Measurements from ENCODE around the gene TPM1. TPM values are rescaled to one million over a fixed set of nuclear protein-coding genes. Genes with fewer than 3 reads are reported as not detected.
"Not testable (repeated sequence)": the region's sequence is repeated elsewhere in the genome, so short reads cannot be mapped to it uniquely, and the experiment has no call there.

TPM1 gene
- total and polyA plus RNA-seq, 2 experiments from 2014 or later, result 2,012 to 3,072 TPM

- in situ Hi-C loops (cut with MboI), result no loop called here
- H3K4me1 ChIP-seq (ENCODE audit: insufficient read depth), result peaks cover 45% of the 10 kb centered on the region
Observed at GRCh38 chr15:63091679-63092446, 49.3 kb downstream of the TPM1 start.

GRCh38 chr15:63093486-63094205 is 51.1 kb downstream of the TPM1 start:
- H3K9ac ChIP-seq, result peak overlapping the region; percentile 42; the same call in 1 of the 2 replicates

More at GRCh38 chr15:63091679-63092446, 49.3 kb downstream of the TPM1 start:
- Histone ChIP-seq H3F3A (ENCODE audit: insufficient read depth) (peaks cover 38% of the 10 kb centered on the region), H3K4me3 (no peak overlapping the region), H3K9me3 (ENCODE audit: low read depth) (no peaks in the 10 kb centered on the region), H3K27ac (no peak overlapping the region), H2AFZ (no peak overlapping the region), H3K9ac (no peak overlapping the region), H3K36me3 (ENCODE audit: low read depth) (no peaks in the 10 kb centered on the region), H3K9me2 (ENCODE audit: insufficient read depth) (no peaks in the 10 kb centered on the region), H4K20me1 (ENCODE audit: insufficient read depth) (no peaks in the 10 kb centered on the region), H3K27me3 (replicated peaks; ENCODE audit: insufficient read depth) (no peaks in the 10 kb centered on the region), H3K4me2 (ENCODE audit: unreplicated experiment) (no peak overlapping the region), H3K79me2 (ENCODE audit: insufficient read depth) (no peaks in the 10 kb centered on the region)
- TF ChIP-seq EZH2phosphoT487 (IDR thresholded peaks at IDR 0.05; ENCODE audit: insufficient read depth, low read depth) (no peak), EZH2 (IDR thresholded peaks at IDR 0.05; ENCODE audit: insufficient read depth, poor library complexity, severe bottlenecking) (no peak)
- no peak for DNase-seq
- 70 to 77% methylated on average over 4 of the region's 4 CpGs for WGBS, 2 experiments (ENCODE audit: low coverage in 1 of 2, low lambda C conversion rate in 2 of 2, missing lambda C conversion rate in 2 of 2)

GRCh38 chr15:63094495-63094931 is 52.0 kb downstream of the TPM1 start:
- DNase-seq, result peak; percentile 81
- Histone ChIP-seq H3K4me1 (ENCODE audit: insufficient read depth) (peaks cover 43% of the 10 kb centered on the region), H3K4me2 (ENCODE audit: unreplicated experiment) (peak overlapping the region; percentile 64), H2AFZ (0 out of 2 replicates have a peak overlapping the region, but pooled peaks have one; percentile 13), H3K9me3 (ENCODE audit: low read depth) (no peaks in the 10 kb centered on the region), H4K20me1 (ENCODE audit: insufficient read depth) (no peaks in the 10 kb centered on the region), H3K9me2 (ENCODE audit: insufficient read depth) (no peaks in the 10 kb centered on the region), H3F3A (ENCODE audit: insufficient read depth) (peaks cover 41% of the 10 kb centered on the region), H3K36me3 (ENCODE audit: low read depth) (no peaks in the 10 kb centered on the region), H3K4me3 (peak overlapping the region; percentile 42), H3K9ac (peak overlapping the region; percentile 42), H3K79me2 (ENCODE audit: insufficient read depth) (no peaks in the 10 kb centered on the region), H3K27me3 (replicated peaks; ENCODE audit: insufficient read depth) (no peaks in the 10 kb centered on the region), H3K27ac (peak overlapping the region; percentile 70)
- WGBS, 2 experiments (ENCODE audit: low coverage in 1 of 2, low lambda C conversion rate in 2 of 2, missing lambda C conversion rate in 2 of 2), result 47 to 48% methylated on average over 2 of the region's 2 CpGs
- in situ Hi-C loops (cut with MboI), result no loop called here
- TF ChIP-seq EZH2 (IDR thresholded peaks at IDR 0.05; ENCODE audit: insufficient read depth, poor library complexity, severe bottlenecking), result no peak
- no peak for TF ChIP-seq EZH2phosphoT487 (IDR thresholded peaks at IDR 0.05; ENCODE audit: insufficient read depth, low read depth)

More at GRCh38 chr15:63093486-63094205, 51.1 kb downstream of the TPM1 start:
- Histone ChIP-seq H3K4me1 (ENCODE audit: insufficient read depth) (peaks cover 52% of the 10 kb centered on the region), H3K27ac (peak overlapping the region; percentile 70), H3K27me3 (replicated peaks; ENCODE audit: insufficient read depth) (no peaks in the 10 kb centered on the region), H3K79me2 (ENCODE audit: insufficient read depth) (no peaks in the 10 kb centered on the region), H3F3A (ENCODE audit: insufficient read depth) (peaks cover 46% of the 10 kb centered on the region), H3K9me2 (ENCODE audit: insufficient read depth) (no peaks in the 10 kb centered on the region), H3K9me3 (ENCODE audit: low read depth) (no peaks in the 10 kb centered on the region), H3K4me3 (no peak overlapping the region), H2AFZ (no peak overlapping the region), H3K4me2 (ENCODE audit: unreplicated experiment) (peak overlapping the region; percentile 64), H4K20me1 (ENCODE audit: insufficient read depth) (no peaks in the 10 kb centered on the region), H3K36me3 (ENCODE audit: low read depth) (no peaks in the 10 kb centered on the region)
- peak; percentile 82 for DNase-seq
- TF ChIP-seq EZH2phosphoT487 (IDR thresholded peaks at IDR 0.05; ENCODE audit: insufficient read depth, low read depth), result no peak
- no peak for TF ChIP-seq EZH2 (IDR thresholded peaks at IDR 0.05; ENCODE audit: insufficient read depth, poor library complexity, severe bottlenecking)
- in situ Hi-C loops (cut with MboI), result no loop called here
- 30 to 32% methylated on average over 6 of the region's 6 CpGs for WGBS, 2 experiments (ENCODE audit: low coverage in 1 of 2, low lambda C conversion rate in 2 of 2, missing lambda C conversion rate in 2 of 2)

- H3K27ac ChIP-seq, result peak overlapping the region; percentile 86; the same call in 1 of the 2 replicates
- H4K20me1 ChIP-seq (ENCODE audit: insufficient read depth), result no peaks in the 10 kb centered on the region
- WGBS, 2 experiments (ENCODE audit: low coverage in 1 of 2, low lambda C conversion rate in 2 of 2, missing lambda C conversion rate in 2 of 2), result 96 to 100% methylated on average over 4 of the region's 4 CpGs
- no peak overlapping the region for H3K4me3 ChIP-seq
- H2AFZ ChIP-seq, result no peak overlapping the region
- in situ Hi-C loops (cut with MboI), result no loop called here
- no peaks in the 10 kb centered on the region for H3K79me2 ChIP-seq (ENCODE audit: insufficient read depth)
- H3K27me3 ChIP-seq (replicated peaks; ENCODE audit: insufficient read depth), result no peaks in the 10 kb centered on the region
- H3K36me3 ChIP-seq (ENCODE audit: low read depth), result no peaks in the 10 kb centered on the region
- peaks cover 41% of the 10 kb centered on the region for H3F3A ChIP-seq (ENCODE audit: insufficient read depth)
- no peak for DNase-seq
- H3K4me1 ChIP-seq (ENCODE audit: insufficient read depth), result peaks cover 40% of the 10 kb centered on the region
- no peak overlapping the region for H3K9ac ChIP-seq
- H3K9me3 ChIP-seq (ENCODE audit: low read depth), result no peaks in the 10 kb centered on the region
- H3K9me2 ChIP-seq (ENCODE audit: insufficient read depth), result no peaks in the 10 kb centered on the region
- TF ChIP-seq EZH2phosphoT487 (IDR thresholded peaks at IDR 0.05; ENCODE audit: insufficient read depth, low read depth) (no peak), EZH2 (IDR thresholded peaks at IDR 0.05; ENCODE audit: insufficient read depth, poor library complexity, severe bottlenecking) (no peak)
- no peak overlapping the region for H3K4me2 ChIP-seq (ENCODE audit: unreplicated experiment)
Observed at GRCh38 chr15:63096178-63096577, 53.6 kb downstream of the TPM1 start.

- H2AFZ ChIP-seq; H3K27ac ChIP-seq; H3K9me3 ChIP-seq (ENCODE audit: low read depth); H4K20me1 ChIP-seq (ENCODE audit: insufficient read depth); H3K4me2 ChIP-seq (ENCODE audit: unreplicated experiment); H3K27me3 ChIP-seq (replicated peaks; ENCODE audit: insufficient read depth); H3K4me3 ChIP-seq; H3K9ac ChIP-seq; DNase-seq; H3K36me3 ChIP-seq (ENCODE audit: low read depth); H3K9me2 ChIP-seq (ENCODE audit: insufficient read depth); in situ Hi-C loops (cut with MboI); H3K79me2 ChIP-seq (ENCODE audit: insufficient read depth): not testable (repeated sequence)
- Histone ChIP-seq H3F3A (ENCODE audit: insufficient read depth) (peaks cover 33% of the 10 kb centered on the region), H3K4me1 (ENCODE audit: insufficient read depth) (peaks cover 37% of the 10 kb centered on the region)
- WGBS, 2 experiments (ENCODE audit: low coverage in 1 of 2, low lambda C conversion rate in 2 of 2, missing lambda C conversion rate in 2 of 2), result 77 to 79% methylated on average over 3 to 22 of the region's 33 CpGs
Observed at GRCh38 chr15:63098901-63099300, 56.4 kb downstream of the TPM1 start.

- H3K9me3 ChIP-seq (ENCODE audit: low read depth); H4K20me1 ChIP-seq (ENCODE audit: insufficient read depth); H3K4me2 ChIP-seq (ENCODE audit: unreplicated experiment); H3K27ac ChIP-seq; in situ Hi-C loops (cut with MboI); H3K9ac ChIP-seq; H3K27me3 ChIP-seq (replicated peaks; ENCODE audit: insufficient read depth); H2AFZ ChIP-seq; H3K36me3 ChIP-seq (ENCODE audit: low read depth); H3K79me2 ChIP-seq (ENCODE audit: insufficient read depth); DNase-seq; H3K9me2 ChIP-seq (ENCODE audit: insufficient read depth); H3K4me3 ChIP-seq: not testable (repeated sequence)
- Histone ChIP-seq H3K4me1 (ENCODE audit: insufficient read depth) (peaks cover 34% of the 10 kb centered on the region), H3F3A (ENCODE audit: insufficient read depth) (peaks cover 26% of the 10 kb centered on the region)
- WGBS, 2 experiments (ENCODE audit: low coverage in 1 of 2, low lambda C conversion rate in 2 of 2, missing lambda C conversion rate in 2 of 2), result 84 to 85% methylated on average over 5 of the region's 5 CpGs
Observed at GRCh38 chr15:63099581-63099980, 57.0 kb downstream of the TPM1 start.

Measured in GM23248 (cell line).